HepG2 (cell line): Measurements from ENCODE around the gene LAMA5. TPM values are rescaled to one million over a fixed set of nuclear protein-coding genes. Genes with fewer than 3 reads are reported as not detected.
A peak's percentile ranks its signal among the peaks of the same experiment; 100 is the strongest.

ENCODE experiments used
- ATAC-seq: fragments of 200-7000 bp; cut with Tn5 transposase; 3 replicates; pipeline ENCODE4 v1.9.1; 2020; ENCODE audit warnings: mild to moderate bottlenecking, moderate library complexity
- BruUV-seq: library from RNA; stranded (reverse); fragments of 400-500 nt; replicated peaks from 2 replicates; lab custom pipeline; 2021; lab: Mats Ljungman, UMichigan
- CTCF ChIA-PET: fragments of 300-600 bp; formaldehyde crosslinking; extraction: SDS; loops from one replicate; lab custom pipeline; 2021; ENCODE audit warnings: low total read pairs, inconsistent platforms, low intra/inter-chr PET ratio; lab: Yijun Ruan, JAX
- POLR2A ChIA-PET: fragments of 350-600 bp; sonication (Branson Sonifier 250); formaldehyde crosslinking; loops from one replicate; lab custom pipeline; 2020; ENCODE audit warnings: antibody characterized with exemption, inconsistent platforms; lab: Yijun Ruan, JAX
- DNase-seq: peaks from one replicate; pipeline ENCODE4 v3.0.0-alpha.2; 2015; ENCODE audit warnings: low spot score
- FAIRE-seq: peaks from 3 replicates; lab custom pipeline; 2011; peaks lifted over from hg19 to GRCh38; lab: Jason Lieb, UNC
- H2AFZ ChIP-seq: one replicate; pipeline ENCODE4 v1.6.1; 2011; ENCODE audit warnings: low read length, inconsistent platforms
- H3K27ac ChIP-seq: fragments of 300-600 bp; 3 replicates; pipeline ENCODE4 v1.8.0; 2011; ENCODE audit warnings: mixed run types, mild to moderate bottlenecking, mixed read lengths, low read length, inconsistent platforms; ENCODE audit not compliant: insufficient read depth; ENCODE audit errors: extremely low read length
- H3K27me3 ChIP-seq, 2 experiments: fragments of 200-600 bp in 1 of 2; 2 replicates in 1 of 2; 3 replicates in 1 of 2; pipeline versions ENCODE4 v1.6.0 to v1.8.0; 2011; ENCODE audit warnings: low read length in 2 of 2, mild to moderate bottlenecking in 2 of 2, moderate library complexity in 2 of 2, inconsistent platforms in 1 of 2; ENCODE audit not compliant: insufficient read depth in 2 of 2, control insufficient read depth in 1 of 2
- H3K36me3 ChIP-seq, 2 experiments: fragments of 200-600 bp in 1 of 2; replicated peaks in 1 of 2; 2 replicates in 1 of 2; 3 replicates in 1 of 2; pipeline versions ENCODE4 v1.5.1 to v1.8.0; 2011; ENCODE audit warnings: low read length in 2 of 2, inconsistent platforms in 1 of 2; ENCODE audit not compliant: insufficient read depth in 2 of 2, control insufficient read depth in 1 of 2
- H3K4me1 ChIP-seq: 2 replicates; pipeline ENCODE4 v1.5.1; 2012; ENCODE audit warnings: low read length, inconsistent platforms; ENCODE audit not compliant: insufficient read depth
- H3K4me2 ChIP-seq: 2 replicates; pipeline ENCODE4 v1.6.0; 2011; ENCODE audit warnings: low read depth, low read length, inconsistent platforms
- H3K4me3 ChIP-seq, 3 experiments: fragments of 200-600 bp in 1 of 3; sonication (generic), shearing (Covaris generic) in 1 of 3; replicated peaks in 1 of 3; 2 replicates each; pipeline ENCODE4 v1.5.1; 2011 to 2016; ENCODE audit warnings: low read length in 3 of 3, inconsistent platforms in 2 of 3, low read depth in 2 of 3, mild to moderate bottlenecking in 2 of 3, control low read depth in 1 of 3, mixed read lengths in 1 of 3; ENCODE audit not compliant: insufficient read depth in 1 of 3
- H3K79me2 ChIP-seq: one replicate; pipeline ENCODE4 v1.6.1; 2011; ENCODE audit warnings: low read length, inconsistent platforms; ENCODE audit not compliant: insufficient read depth
- H3K9ac ChIP-seq: 2 replicates; pipeline ENCODE4 v1.6.0; 2011; ENCODE audit warnings: mild to moderate bottlenecking, low read depth, low read length, inconsistent platforms; ENCODE audit not compliant: insufficient read depth
- H3K9me3 ChIP-seq: 2 replicates; pipeline ENCODE4 v1.5.1; 2012; ENCODE audit warnings: mild to moderate bottlenecking, low read length
- H4K20me1 ChIP-seq: 2 replicates; pipeline ENCODE4 v1.6.0; 2011; ENCODE audit warnings: inconsistent platforms, mild to moderate bottlenecking, low read length, moderate library complexity; ENCODE audit not compliant: insufficient read depth
- AGO2 ChIP-seq: fragments of 200-400 bp; formaldehyde crosslinking; optimal IDR thresholded peaks from 2 replicates; pipeline ENCODE3; 2017; ENCODE audit warnings: mild to moderate bottlenecking, low read depth, low read length, moderate library complexity
- HNRNPL ChIP-seq: fragments of 200-400 bp; formaldehyde crosslinking; IDR thresholded peaks from 2 replicates; pipeline ENCODE4 v1.6.1; 2017; ENCODE audit warnings: mild to moderate bottlenecking, low read depth, low read length
- NONO ChIP-seq, 2 experiments: fragments of 450-650 bp in 1 of 2; sonication (generic) in 1 of 2; formaldehyde crosslinking in 1 of 2; IDR thresholded peaks in 1 of 2; conservative IDR thresholded peaks in 1 of 2; 2 replicates each; pipeline versions ENCODE4 v1.6.1 to v1.8.0; 2017 to 2022; ENCODE audit warnings: mild to moderate bottlenecking in 1 of 2, missing genetic modification reagents in 1 of 2, moderate library complexity in 1 of 2
- PHF8 ChIP-seq: sonication (generic); formaldehyde crosslinking; IDR thresholded peaks from 2 replicates; pipeline ENCODE4 v1.5.0; 2020; ENCODE audit warnings: missing genetic modification reagents
- PPARG ChIP-seq: conservative IDR thresholded peaks from 2 replicates; pipeline ENCODE4 v1.6.1; 2016; ENCODE audit warnings: missing biosample characterization, missing genetic modification reagents
- RORA ChIP-seq: sonication (generic); formaldehyde crosslinking; IDR thresholded peaks from 2 replicates; pipeline ENCODE4 v1.5.0; 2020; ENCODE audit warnings: mild to moderate bottlenecking, missing genetic modification reagents, moderate library complexity
- TRAFD1 ChIP-seq: sonication (generic); formaldehyde crosslinking; IDR thresholded peaks from 2 replicates; pipeline ENCODE4 v1.5.1; 2020; ENCODE audit warnings: missing genetic modification reagents, mild to moderate bottlenecking, borderline replicate concordance
- ZFX ChIP-seq: sonication (generic); formaldehyde crosslinking; IDR thresholded peaks from 2 replicates; pipeline ENCODE4 v1.4.0; 2020; ENCODE audit warnings: mild to moderate bottlenecking, low read depth, missing genetic modification reagents, moderate library complexity
- ZGPAT ChIP-seq: IDR thresholded peaks from 2 replicates; pipeline ENCODE4 v1.6.1; 2016; ENCODE audit warnings: mild to moderate bottlenecking
- ZKSCAN5 ChIP-seq: sonication (generic); formaldehyde crosslinking; IDR thresholded peaks from 2 replicates; pipeline ENCODE4 v1.5.1; 2020; ENCODE audit warnings: mild to moderate bottlenecking, missing genetic modification reagents
- ZNF775 ChIP-seq: sonication (generic); formaldehyde crosslinking; IDR thresholded peaks from 2 replicates; pipeline ENCODE4 v1.4.0; 2020; ENCODE audit warnings: missing genetic modification reagents, mild to moderate bottlenecking, moderate library complexity, borderline replicate concordance
- ZNF891 ChIP-seq: sonication (generic); formaldehyde crosslinking; IDR thresholded peaks from 2 replicates; pipeline ENCODE4 v1.5.0; 2020; ENCODE audit warnings: mild to moderate bottlenecking, missing genetic modification reagents
- ZSCAN12 ChIP-seq: sonication (generic); formaldehyde crosslinking; IDR thresholded peaks from 2 replicates; pipeline ENCODE4 v1.9.0; 2021; ENCODE audit warnings: mild to moderate bottlenecking, missing genetic modification reagents
- WGBS: methylation state at CpG from one replicate; pipeline ENCODE4 v1.1.6; 2017; ENCODE audit warnings: low lambda C conversion rate; 5-methylcytosine and 5-hydroxymethylcytosine counted together
- in situ Hi-C: cut with HindIII; loops from 2 replicates; pipeline ENCODE4 v1.10.0; 2017; ENCODE audit warnings: low pct_unique_long_range_greater_than_20kb; ENCODE audit not compliant: extremely low pct_ligation_motif_present
- intact Hi-C: fragments of 100-400 bp; cut with micrococcal nuclease; formaldehyde crosslinking; loops from one replicate; pipeline ENCODE4 v1.10.0; 2022; ENCODE audit not compliant: unreplicated experiment
- polyA plus RNA-seq, 8 experiments: library from polyadenylated mRNA; depleted of rRNA in 3 of 8; stranded (reverse) in 7 of 8; unstranded in 1 of 8; fragments of >200 nt; fragmentation: Illumina TruSeq in 4 of 8; extraction: Trizol in 4 of 8; gene quantifications; 2 replicates each; pipeline versions ENCODE4 v1.2.1 to v1.2.3, GENCODE V29; 2011 to 2016; ENCODE audit warnings: low read depth in 4 of 8, missing spikeins in 1 of 8, mixed read lengths in 1 of 8; ENCODE audit not compliant: insufficient read depth in 1 of 8
- total RNA-seq, 5 experiments: library from RNA; depleted of rRNA; stranded (reverse); fragments of >200 nt; fragmentation: Illumina TruSeq; extraction: Trizol; gene quantifications; 2 replicates each; pipeline ENCODE4 v1.2.3, GENCODE V29; 2016; ENCODE audit warnings: low read depth in 1 of 5

LAMA5 gene
- total and polyA plus RNA-seq, 2 of the 13 experiments (the other 11 are each of a cell fraction or from before 2014, with no cell fraction given): 21.0 to 44.7 TPM

GRCh38 chr20:62313460-62314338 is 53.4 kb downstream of the LAMA5 start:
- no peak overlapping the region for H3K9ac ChIP-seq
- H3K4me3 ChIP-seq: no peak overlapping the region
- DNase-seq: no peak
- BruUV-seq: no TSS peak
- no peak overlapping the region for H3K27ac ChIP-seq
- H3K79me2 ChIP-seq: no peaks in the 10 kb centered on the region
- no peaks in the 10 kb centered on the region; the same call in 1 of the 2 replicates for H4K20me1 ChIP-seq
- ATAC-seq: no peak
- no peak for FAIRE-seq
- POLR2A ChIA-PET: interaction anchor here (1.3 kb wide), 1 partner anchor 10 kb away, joined by 6 read pairs; no protein-coding TSS in a partner anchor
- TF ChIP-seq ZFX (CRISPR knock-in tag): no peak
- peak; percentile 100 for TF ChIP-seq HNRNPL
- no peak for TF ChIP-seq ZKSCAN5 (CRISPR knock-in tag)
- TF ChIP-seq AGO2: peak; percentile 63
- TF ChIP-seq PPARG: no peak
- H3K9me3 ChIP-seq: no peaks in the 10 kb centered on the region
- CTCF ChIA-PET: no interaction called here
- peaks cover 59 to 84% of the 10 kb centered on the region in 2 experiments for H3K36me3 ChIP-seq
- WGBS: 98% methylated on average over 55 of the region's 55 CpGs
- in situ Hi-C loops: no loop called here
- intact Hi-C loops: no loop called here
- H2AFZ ChIP-seq: no peak overlapping the region
- H3K4me1 ChIP-seq: no peaks in the 10 kb centered on the region
- no peaks in the 10 kb centered on the region for H3K27me3 ChIP-seq
- no peak overlapping the region for H3K4me2 ChIP-seq

- POLR2A ChIA-PET: no interaction called here
- H3K27ac ChIP-seq: no peak overlapping the region
- intact Hi-C loops: no loop called here
- H3K79me2 ChIP-seq: no peaks in the 10 kb centered on the region
- WGBS: 96% methylated on average over 26 of the region's 26 CpGs
- H3K36me3 ChIP-seq: peaks cover 63 to 91% of the 10 kb centered on the region in 2 experiments
- H3K27me3 ChIP-seq: no peaks in the 10 kb centered on the region
- DNase-seq (no peak), FAIRE-seq (no peak), ATAC-seq (no peak)
- H4K20me1 ChIP-seq: no peaks in the 10 kb centered on the region; the same call in 1 of the 2 replicates
- no peak overlapping the region for H3K4me3 ChIP-seq
- H3K4me1 ChIP-seq: 0 out of 2 replicates have a peak, but pooled peaks cover 6% of the 10 kb centered on the region
- H3K4me2 ChIP-seq: no peak overlapping the region
- CTCF ChIA-PET: no interaction called here
- no peak overlapping the region for H3K9ac ChIP-seq
- BruUV-seq: no TSS peak
- no peaks in the 10 kb centered on the region for H3K9me3 ChIP-seq
- no peak overlapping the region for H2AFZ ChIP-seq
- TF ChIP-seq RORA (no peak), ZSCAN12 (no peak), TRAFD1 (CRISPR knock-in tag) (no peak), ZNF775 (CRISPR knock-in tag) (no peak), NONO (IDR thresholded peaks at IDR 0.05) (no peak), NONO (CRISPR knock-in tag; conservative IDR thresholded peaks at IDR 0.05) (no peak), ZNF891 (CRISPR knock-in tag) (no peak), ZGPAT (no peak), PHF8 (CRISPR knock-in tag) (no peak)
- in situ Hi-C loops: no loop called here
Measured at GRCh38 chr20:62313021-62313420, 54.1 kb downstream of the LAMA5 start.
